H1 (cell line): ENCODE results near the gene SCAI. TPM values are rescaled to one million over a fixed set of nuclear protein-coding genes. Genes with fewer than 3 reads are reported as not detected.

ENCODE experiments used
- CTCF ChIA-PET: fragments of 300-600 bp; sonication (Branson Sonifier 250); formaldehyde crosslinking; loops from one replicate; lab custom pipeline; 2021; ENCODE audit not compliant: partially characterized antibody; lab: Charles Lee
- POLR2A ChIA-PET: fragments of 300-600 bp; sonication (Branson Sonifier 250); formaldehyde crosslinking; loops from one replicate; lab custom pipeline; 2021; ENCODE audit warnings: inconsistent platforms; ENCODE audit not compliant: partially characterized antibody; lab: Charles Lee
- DNase-seq, 2 experiments: peaks; one replicate each; pipeline versions ENCODE4 v3.0.0 to v3.0.0-alpha.2; 2010 to 2022; ENCODE audit warnings: low spot score in 2 of 2, low read depth in 1 of 2, mixed read lengths in 1 of 2
- FAIRE-seq: peaks from 2 replicates; lab custom pipeline; 2011; peaks lifted over from hg19 to GRCh38; lab: Jason Lieb, UNC
- H2AFZ ChIP-seq: 2 replicates; pipeline ENCODE4 v1.8.1; 2012; ENCODE audit warnings: low read length, inconsistent platforms
- H2AK5ac ChIP-seq: 2 replicates; pipeline ENCODE4 v1.6.1; 2013; ENCODE audit warnings: low read depth, low read length
- H2BK120ac ChIP-seq: replicated peaks from 2 replicates; pipeline ENCODE3; 2013; ENCODE audit warnings: low read depth, low read length, inconsistent platforms
- H2BK12ac ChIP-seq: 2 replicates; pipeline ENCODE4 v1.6.1; 2013; ENCODE audit warnings: low read depth, low read length
- H2BK15ac ChIP-seq: 2 replicates; pipeline ENCODE4 v1.6.1; 2013; ENCODE audit warnings: low read length
- H2BK20ac ChIP-seq: 2 replicates; pipeline ENCODE4 v1.6.1; 2013; ENCODE audit warnings: low read length
- H2BK5ac ChIP-seq: 2 replicates; pipeline ENCODE4 v1.6.1; 2013; ENCODE audit warnings: low read depth, low read length
- H3K14ac ChIP-seq: 2 replicates; pipeline ENCODE4 v1.6.1; 2013; ENCODE audit warnings: inconsistent platforms; ENCODE audit not compliant: insufficient read length
- H3K18ac ChIP-seq: 2 replicates; pipeline ENCODE4 v1.6.1; 2013; ENCODE audit warnings: low read length; ENCODE audit errors: extremely low read depth
- H3K23ac ChIP-seq: 2 replicates; pipeline ENCODE4 v1.6.1; 2013; ENCODE audit warnings: inconsistent platforms; ENCODE audit not compliant: insufficient read length
- H3K23me2 ChIP-seq: 2 replicates; pipeline ENCODE4 v1.6.1; 2013; ENCODE audit warnings: low read depth, low read length
- H3K27ac ChIP-seq: 2 replicates; pipeline ENCODE4 v1.6.1; 2011; ENCODE audit warnings: low read depth, low read length, inconsistent platforms
- H3K27me3 ChIP-seq, 4 experiments: replicated peaks in 1 of 4; 1 replicate in 1 of 4; 2 replicates in 3 of 4; pipeline versions ENCODE4 v1.6.1 to v1.8.1; 2011 to 2013; ENCODE audit warnings: low read length in 3 of 4, mild to moderate bottlenecking in 3 of 4, inconsistent platforms in 2 of 4, mixed read lengths in 2 of 4, moderate library complexity in 1 of 4; ENCODE audit not compliant: control insufficient read depth in 3 of 4, insufficient read depth in 3 of 4; ENCODE audit errors: extremely low read depth in 1 of 4
- H3K36me3 ChIP-seq, 4 experiments: 2 replicates each; pipeline versions ENCODE4 v1.6.1 to v1.8.1; 2011 to 2013; ENCODE audit warnings: mild to moderate bottlenecking in 4 of 4, low read length in 3 of 4, moderate library complexity in 2 of 4, control low read depth in 1 of 4, inconsistent platforms in 1 of 4; ENCODE audit not compliant: insufficient read depth in 4 of 4, control insufficient read depth in 2 of 4
- H3K4ac ChIP-seq: replicated peaks from 2 replicates; pipeline ENCODE3; 2013; ENCODE audit warnings: low read length, low read depth, mixed read lengths, inconsistent platforms; ENCODE audit not compliant: insufficient read length
- H3K4me1 ChIP-seq, 4 experiments: replicated peaks in 1 of 4; 1 replicate in 1 of 4; 2 replicates in 3 of 4; pipeline versions ENCODE4 v1.6.1 to v1.8.1; 2011 to 2013; ENCODE audit warnings: low read length in 3 of 4, inconsistent platforms in 2 of 4, mixed read lengths in 1 of 4; ENCODE audit not compliant: insufficient read depth in 4 of 4, control insufficient read depth in 3 of 4
- H3K4me2 ChIP-seq, 2 experiments: 2 replicates each; pipeline versions ENCODE4 v1.6.1 to v1.8.1; 2011 to 2013; ENCODE audit warnings: low read depth in 2 of 2, low read length in 2 of 2, control low read depth in 1 of 2, inconsistent platforms in 1 of 2, mild to moderate bottlenecking in 1 of 2; ENCODE audit not compliant: insufficient read depth in 1 of 2
- H3K4me3 ChIP-seq, 4 experiments: fragments of 200-600, 300-600 bp in 1 of 4; sonication (generic), shearing (Covaris generic), sonication (Bioruptor Twin) in 1 of 4; 2 replicates each; pipeline versions ENCODE4 v1.5.1 to v1.8.1; 2011 to 2016; ENCODE audit warnings: low read length in 4 of 4, low read depth in 3 of 4, control low read depth in 2 of 4, inconsistent platforms in 2 of 4, mild to moderate bottlenecking in 2 of 4, mixed read lengths in 1 of 4, moderate library complexity in 1 of 4; ENCODE audit not compliant: insufficient read depth in 2 of 4; ENCODE audit errors: extremely low read depth in 1 of 4
- H3K56ac ChIP-seq: replicated peaks from 2 replicates; pipeline ENCODE3; 2013; ENCODE audit warnings: low read depth, mild to moderate bottlenecking, mixed read lengths, low read length, inconsistent platforms; ENCODE audit not compliant: insufficient read length
- H3K79me1 ChIP-seq: 2 replicates; pipeline ENCODE4 v1.6.1; 2013; ENCODE audit warnings: low read depth, low read length, control low read depth
- H3K79me2 ChIP-seq, 2 experiments: 2 replicates each; pipeline versions ENCODE4 v1.6.1 to v1.8.1; 2012 to 2013; ENCODE audit warnings: low read length in 2 of 2, mild to moderate bottlenecking in 2 of 2, inconsistent platforms in 1 of 2; ENCODE audit not compliant: insufficient read depth in 2 of 2, control insufficient read depth in 1 of 2
- H3K9ac ChIP-seq, 4 experiments: replicated peaks in 1 of 4; 1 replicate in 1 of 4; 2 replicates in 3 of 4; pipeline versions ENCODE4 v1.6.1 to v1.8.1; 2011 to 2013; ENCODE audit warnings: low read depth in 3 of 4, low read length in 3 of 4, control low read depth in 2 of 4, mild to moderate bottlenecking in 2 of 4, moderate library complexity in 2 of 4, inconsistent platforms in 1 of 4; ENCODE audit errors: extremely low read depth in 1 of 4
- H3K9me3 ChIP-seq, 2 experiments: 2 replicates each; pipeline versions ENCODE4 v1.6.1 to v1.8.1; 2012 to 2013; ENCODE audit warnings: mild to moderate bottlenecking in 2 of 2, moderate library complexity in 2 of 2, control low read depth in 1 of 2, inconsistent platforms in 1 of 2, low read depth in 1 of 2, low read length in 1 of 2, mixed read lengths in 1 of 2; ENCODE audit not compliant: insufficient read depth in 2 of 2
- H4K20me1 ChIP-seq, 2 experiments: replicated peaks in 1 of 2; 2 replicates each; pipeline versions ENCODE3 to v1.8.1; 2011 to 2013; ENCODE audit warnings: inconsistent platforms in 2 of 2, low read length in 2 of 2, mild to moderate bottlenecking in 1 of 2; ENCODE audit not compliant: insufficient read depth in 2 of 2, control insufficient read depth in 1 of 2
- H4K5ac ChIP-seq: 2 replicates; pipeline ENCODE4 v1.6.1; 2013; ENCODE audit warnings: low read length, low read depth, mixed read lengths, inconsistent platforms; ENCODE audit not compliant: insufficient read length
- H4K8ac ChIP-seq: 2 replicates; pipeline ENCODE4 v1.8.0; 2013; ENCODE audit warnings: mild to moderate bottlenecking, moderate library complexity, low read length, inconsistent platforms; ENCODE audit not compliant: insufficient read depth; ENCODE audit errors: extremely low read depth
- H4K91ac ChIP-seq: replicated peaks from 2 replicates; pipeline ENCODE3; 2013; ENCODE audit warnings: low read length, mixed read lengths, inconsistent platforms; ENCODE audit not compliant: insufficient read length
- ATF3 ChIP-seq: IDR thresholded peaks from 2 replicates; pipeline ENCODE4 v1.6.1; 2011; ENCODE audit warnings: low read depth, mild to moderate bottlenecking, low read length; ENCODE audit not compliant: insufficient read depth
- BCL11A ChIP-seq, 2 experiments: IDR thresholded peaks; one replicate each; pipeline ENCODE4 v1.6.1; 2011; ENCODE audit warnings: low read depth in 2 of 2, low read length in 2 of 2, mild to moderate bottlenecking in 2 of 2
- CBX8 ChIP-seq: fragments of 300-800, 300-1000 bp; sonication (generic); IDR thresholded peaks from 2 replicates; pipeline ENCODE4 v1.7.1; 2016; ENCODE audit warnings: low read depth, low read length, borderline replicate concordance
- CHD1 ChIP-seq: IDR thresholded peaks from 2 replicates; pipeline ENCODE4 v1.6.1; 2012; ENCODE audit warnings: low read depth, low read length, improper control_type of control experiment
- CTCF ChIP-seq, 3 experiments: IDR thresholded peaks; 1 replicate in 2 of 3; 2 replicates in 1 of 3; pipeline versions ENCODE4 v1.5.1 to v1.6.1; 2011; ENCODE audit warnings: low read length in 3 of 3, mild to moderate bottlenecking in 3 of 3, inconsistent platforms in 2 of 3, low read depth in 1 of 3, moderate library complexity in 1 of 3; ENCODE audit not compliant: insufficient read depth in 1 of 3; ENCODE audit errors: control extremely low read depth in 1 of 3
- HDAC2 ChIP-seq, 2 experiments: fragments of 300-600 bp in 1 of 2; sonication (generic) in 1 of 2; IDR thresholded peaks; 2 replicates each; pipeline ENCODE4 v1.6.1; 2011 to 2012; ENCODE audit warnings: low read depth in 2 of 2, low read length in 2 of 2, mild to moderate bottlenecking in 2 of 2, moderate library complexity in 2 of 2, borderline replicate concordance in 1 of 2, inconsistent platforms in 1 of 2
- KDM5A ChIP-seq: fragments of 200-600 bp; IDR thresholded peaks from 2 replicates; pipeline ENCODE4 v1.7.1; 2012; ENCODE audit warnings: mild to moderate bottlenecking, low read length, inconsistent platforms, mixed read lengths
- POLR2A ChIP-seq, 2 experiments: IDR thresholded peaks; 1 replicate in 1 of 2; 2 replicates in 1 of 2; pipeline ENCODE4 v1.6.1; 2011; ENCODE audit warnings: low read depth in 2 of 2, low read length in 2 of 2, mild to moderate bottlenecking in 2 of 2; ENCODE audit errors: control extremely low read depth in 1 of 2
- SAP30 ChIP-seq: fragments of 300-600 bp; sonication (generic); IDR thresholded peaks from 2 replicates; pipeline ENCODE4 v1.7.1; 2012; ENCODE audit warnings: low read length, moderate library complexity, mild to moderate bottlenecking, inconsistent platforms; ENCODE audit not compliant: insufficient read depth, insufficient replicate concordance
- SIRT6 ChIP-seq: IDR thresholded peaks from one replicate; pipeline ENCODE4 v1.7.1; 2012; ENCODE audit warnings: low read length, inconsistent platforms
- WGBS, 2 experiments: shearing (Covaris generic) in 1 of 2; methylation state at CpG; one replicate each; pipeline versions ENCODE4 v1.1.6 to v1.1.7; 2013 to 2015; ENCODE audit warnings: low lambda C conversion rate in 2 of 2, mixed read lengths in 2 of 2, inconsistent platforms in 1 of 2, low coverage in 1 of 2, missing lambda C conversion rate in 1 of 2; ENCODE audit not compliant: insufficient replicate concordance in 2 of 2, insufficient coverage in 1 of 2, insufficient read length in 1 of 2; ENCODE audit errors: extremely low coverage in 1 of 2, missing lambda C conversion rate in 1 of 2; 5-methylcytosine and 5-hydroxymethylcytosine counted together
- polyA plus RNA-seq, 7 experiments: library from polyadenylated mRNA; depleted of rRNA in 3 of 7; stranded (reverse) in 5 of 7; unstranded in 2 of 7; fragments of >200 nt in 5 of 7; fragments of 200-250 nt in 2 of 7; gene quantifications; 1 replicate in 5 of 7; 2 replicates in 1 of 7; 4 replicates in 1 of 7; pipeline versions ENCODE4 v1.2.1 to v1.2.3, GENCODE V29; 2011 to 2013; ENCODE audit warnings: missing spikeins in 2 of 7, mixed read lengths in 2 of 7
- total RNA-seq: library from RNA; stranded (reverse); fragmentation: NEBNext Ultra II Directional; extraction: Animal tissue kit (Norgen Biotek cat#: 25700); gene quantifications from 2 replicates; pipeline ENCODE4 v1.2.1, GENCODE V29; 2021

The SCAI gene
- total and polyA plus RNA-seq, 2 of the 8 experiments (the other 6 are each of a cell fraction or from before 2014, with no cell fraction given), result 6.4 to 19.8 TPM

DNA sequence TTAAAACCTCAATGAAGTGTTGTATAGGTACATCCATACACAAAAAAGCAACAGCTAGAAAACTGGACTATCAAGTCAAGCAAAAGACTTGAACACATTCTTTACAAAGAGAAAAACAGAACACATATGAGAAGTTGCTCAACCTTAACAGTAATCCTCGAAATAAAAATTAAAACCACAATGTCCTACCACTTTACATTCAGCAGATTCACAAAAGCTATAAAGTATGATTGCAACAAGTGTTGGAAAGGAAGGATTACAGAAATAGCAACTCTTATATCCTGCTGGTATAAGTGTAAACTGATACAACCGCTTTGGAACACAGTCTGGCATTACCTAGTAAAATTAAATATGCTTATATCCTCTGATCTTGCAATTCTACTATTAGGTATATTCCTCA lies 173.9 kb downstream of the SCAI start:
- no peaks in the 10 kb centered on the region for H3K79me1 ChIP-seq
- no peaks in the 10 kb centered on the region for H3K79me2 ChIP-seq
- H2BK120ac ChIP-seq, result no peak overlapping the region
- H3K27me3 ChIP-seq, result no peaks in the 10 kb centered on the region
- peaks cover 0 to 4% of the 10 kb centered on the region in 2 experiments for H4K20me1 ChIP-seq
- no peak overlapping the region for H3K27ac ChIP-seq
- no peak overlapping the region for H3K18ac ChIP-seq
- CTCF ChIA-PET, result interaction anchor here (0.6 to 0.8 kb wide), 5 partner anchors 114 to 1412 kb away, joined by 3 to 4 read pairs (median 3); no protein-coding TSS in a partner anchor
- DNase-seq (no peak), FAIRE-seq (no peak)
- TF ChIP-seq SAP30, result no peak
- TF ChIP-seq BCL11A (IDR thresholded peaks at IDR 0.05; ENCODE audit: low read depth in 2 of 2, low read length in 2 of 2), result no peak
- TF ChIP-seq ATF3, result no peak
- TF ChIP-seq CHD1, result no peak
- no peak for TF ChIP-seq CTCF (IDR thresholded peaks at IDR 0.05; ENCODE audit: control extremely low read depth in 1 of 3, insufficient read depth in 1 of 3, low read depth in 1 of 3, low read length in 3 of 3)
- TF ChIP-seq HDAC2 (IDR thresholded peaks at IDR 0.05; ENCODE audit: borderline replicate concordance in 1 of 2, low read depth in 2 of 2, low read length in 2 of 2), result no peak
- TF ChIP-seq POLR2A (IDR thresholded peaks at IDR 0.05; ENCODE audit: control extremely low read depth in 1 of 2, low read depth in 2 of 2, low read length in 2 of 2), result no peak
- TF ChIP-seq SIRT6, result no peak
- no peak for TF ChIP-seq KDM5A
- TF ChIP-seq CBX8, result no peak
- TF ChIP-seq, all 59 proteins: peak for 0
- Histone ChIP-seq H4K5ac (no peak overlapping the region), H4K8ac (no peak overlapping the region), H3K23ac (no peak overlapping the region), H2AFZ (no peak overlapping the region), H2BK5ac (no peak overlapping the region), H3K4me3 (no peak overlapping the region), H3K9me3 (no peaks in the 10 kb centered on the region), H3K4ac (no peak overlapping the region), H2BK20ac (no peak overlapping the region), H3K4me2 (no peak overlapping the region), H2BK12ac (no peak overlapping the region), H3K56ac (no peak overlapping the region), H4K91ac (no peak overlapping the region), H3K14ac (no peak overlapping the region), H3K4me1 (no peaks in the 10 kb centered on the region), H2BK15ac (no peak overlapping the region), H3K9ac (no peak overlapping the region), H3K23me2 (no peaks in the 10 kb centered on the region), H3K36me3 (peaks cover 0 to 17% (median 2%) of the 10 kb centered on the region in 4 experiments; a peak in 6 of 8 replicates), H2AK5ac (no peak overlapping the region)
- WGBS, 2 experiments, result 90% methylated on average over 2 of the region's 2 CpGs; no CpG with 5 or more reads in 1 of the 2 experiments
- POLR2A ChIA-PET, result no interaction called here
